Neural cell (in vitro differentiated cells): ENCODE data around the gene ADAMTS4. TPM values are rescaled to one million over a fixed set of nuclear protein-coding genes. Genes with fewer than 3 reads are reported as not detected.

Experiments used
- H2AFZ ChIP-seq: fragments of 200-600, 300-800 bp; sonication (generic), shearing (Covaris generic); 2 replicates; pipeline ENCODE4 v1.6.0; 2014; ENCODE audit warnings: low read depth, mild to moderate bottlenecking, antibody characterized with exemption, low read length, moderate library complexity
- H3F3A ChIP-seq: fragments of 200-600 bp; shearing (Covaris generic); 2 replicates; pipeline ENCODE4 v1.6.1; 2016; ENCODE audit warnings: mild to moderate bottlenecking, moderate library complexity, mixed read lengths, antibody characterized with exemption, low read length; ENCODE audit not compliant: insufficient read depth, poor library complexity, severe bottlenecking
- H3K27ac ChIP-seq: fragments of 200-600, 300-800 bp; sonication (generic), shearing (Covaris generic); 2 replicates; pipeline ENCODE4 v1.5.1; 2014; ENCODE audit warnings: mild to moderate bottlenecking, low read length, moderate library complexity
- H3K27me3 ChIP-seq: fragments of 300-800, 200-600 bp; sonication (generic), shearing (Covaris generic); 2 replicates; pipeline ENCODE4 v1.6.0; 2014; ENCODE audit warnings: mild to moderate bottlenecking, low read depth, low read length, moderate library complexity; ENCODE audit not compliant: insufficient read depth
- H3K36me3 ChIP-seq: fragments of 300-800, 200-600 bp; sonication (generic), shearing (Covaris generic); 2 replicates; pipeline ENCODE4 v1.5.1; 2014; ENCODE audit warnings: mild to moderate bottlenecking, antibody characterized with exemption, low read length, moderate library complexity; ENCODE audit not compliant: insufficient read depth
- H3K4me2 ChIP-seq: fragments of 300-800, 200-600 bp; sonication (generic), shearing (Covaris generic); 2 replicates; pipeline ENCODE4 v1.6.0; 2014; ENCODE audit warnings: mild to moderate bottlenecking, low read length
- H3K4me3 ChIP-seq: fragments of 300-800, 200-600 bp; sonication (generic), shearing (Covaris generic); 2 replicates; pipeline ENCODE4 v1.5.1; 2014; ENCODE audit warnings: mild to moderate bottlenecking, low read length, moderate library complexity
- H3K79me2 ChIP-seq: fragments of 200-600 bp; shearing (Covaris generic); replicated peaks from 2 replicates; pipeline ENCODE4 v1.6.0; 2014; ENCODE audit warnings: mild to moderate bottlenecking, low read length, moderate library complexity; ENCODE audit not compliant: insufficient read depth
- H3K9ac ChIP-seq: fragments of 300-800, 200-600 bp; sonication (generic), shearing (Covaris generic); 2 replicates; pipeline ENCODE4 v1.6.1; 2016; ENCODE audit warnings: mild to moderate bottlenecking, low read length, mixed read lengths
- H3K9me2 ChIP-seq: fragments of 200-600 bp; shearing (Covaris generic); 2 replicates; pipeline ENCODE4 v1.6.1; 2016; ENCODE audit warnings: mild to moderate bottlenecking, low read length, mixed read lengths; ENCODE audit not compliant: insufficient read depth
- H3K9me3 ChIP-seq: fragments of 200-600, 300-800 bp; sonication (generic), shearing (Covaris generic); 2 replicates; pipeline ENCODE4 v1.6.1; 2016; ENCODE audit warnings: mild to moderate bottlenecking, mixed run types, low read length, moderate library complexity, mixed read lengths
- H4K20me1 ChIP-seq: fragments of 200-600 bp; shearing (Covaris generic); 2 replicates; pipeline ENCODE4 v1.6.1; 2016; ENCODE audit warnings: mild to moderate bottlenecking, mixed run types; ENCODE audit not compliant: insufficient read depth
- CTCF ChIP-seq: fragments of 450-650 bp; IDR thresholded peaks from 2 replicates; pipeline ENCODE4 v1.5.1; 2014; ENCODE audit warnings: antibody characterized with exemption, mild to moderate bottlenecking, moderate library complexity; ENCODE audit not compliant: poor library complexity, severe bottlenecking
- EP300 ChIP-seq: fragments of 450-650 bp; conservative IDR thresholded peaks from 2 replicates; pipeline ENCODE4 v1.6.1; 2014; ENCODE audit warnings: antibody characterized with exemption, mild to moderate bottlenecking, moderate library complexity; ENCODE audit not compliant: poor library complexity, severe bottlenecking
- EZH2 ChIP-seq: fragments of 200-600, 300-800 bp; shearing (Covaris generic), sonication (generic); IDR thresholded peaks from 2 replicates; pipeline ENCODE4 v1.6.1; 2014; ENCODE audit warnings: antibody characterized with exemption, low read length, borderline replicate concordance, mild to moderate bottlenecking; ENCODE audit not compliant: insufficient read depth, poor library complexity, severe bottlenecking
- MXI1 ChIP-seq: fragments of 450-650 bp; conservative IDR thresholded peaks from 2 replicates; pipeline ENCODE4 v1.6.1; 2014; ENCODE audit warnings: antibody characterized with exemption, mild to moderate bottlenecking; ENCODE audit not compliant: poor library complexity, severe bottlenecking
- POLR2AphosphoS5 ChIP-seq: IDR thresholded peaks from 2 replicates; pipeline ENCODE4 v1.6.1; 2012
- RAD21 ChIP-seq: fragments of 450-650 bp; conservative IDR thresholded peaks from 2 replicates; pipeline ENCODE4 v1.6.1; 2014; ENCODE audit warnings: antibody characterized with exemption, mild to moderate bottlenecking, moderate library complexity
- REST ChIP-seq: IDR thresholded peaks from 2 replicates; pipeline ENCODE4 v1.6.1; 2012; ENCODE audit warnings: borderline replicate concordance
- SMC3 ChIP-seq: fragments of 450-650 bp; conservative IDR thresholded peaks from 2 replicates; pipeline ENCODE4 v1.6.1; 2014; ENCODE audit warnings: antibody characterized with exemption, mild to moderate bottlenecking, moderate library complexity; ENCODE audit not compliant: poor library complexity
- TAF1 ChIP-seq: IDR thresholded peaks from 2 replicates; pipeline ENCODE4 v1.6.1; 2012; ENCODE audit warnings: low read depth
- polyA plus RNA-seq: library from polyadenylated mRNA; depleted of rRNA; stranded (reverse); fragments of >200 nt; gene quantifications from 2 replicates; pipeline ENCODE4 v1.2.3, GENCODE V29; 2014

The ADAMTS4 gene
- polyA plus RNA-seq, 1 donor from 2014 or later = 0.04 TPM

- peak overlapping the region; percentile 79 for H3K9ac ChIP-seq
- no peaks in the 10 kb centered on the region for H3K36me3 ChIP-seq
- no peaks in the 10 kb centered on the region for H3K9me3 ChIP-seq
- peak overlapping the region; percentile 59 for H3K4me2 ChIP-seq
- no peaks in the 10 kb centered on the region for H3K9me2 ChIP-seq
- no peak overlapping the region for H2AFZ ChIP-seq
- H3K27ac ChIP-seq = no peak overlapping the region
- no peak for TF ChIP-seq TAF1
- TF ChIP-seq SMC3 = peak; percentile 93
- peak; percentile 78 for TF ChIP-seq RAD21
- no peak for TF ChIP-seq POLR2AphosphoS5
- TF ChIP-seq CTCF = peak; percentile 88
- no peaks in the 10 kb centered on the region for H3K27me3 ChIP-seq
- H3K4me3 ChIP-seq = peak overlapping the region; percentile 73
- peaks cover 2% of the 10 kb centered on the region for H3K79me2 ChIP-seq
- H4K20me1 ChIP-seq = no peaks in the 10 kb centered on the region
- H3F3A ChIP-seq = no peaks in the 10 kb centered on the region
Observed at GRCh38 chr1:161227196-161227871, 28.5 kb upstream of the ADAMTS4 start.

GRCh38 chr1:161226759-161227158, 27.9 kb upstream of the ADAMTS4 start:
- TF ChIP-seq MXI1 (no peak), EP300 (no peak), REST (no peak), SMC3 (no peak), TAF1 (no peak), EZH2 (no peak), RAD21 (no peak), CTCF (no peak), POLR2AphosphoS5 (no peak)
- Histone ChIP-seq H3F3A (no peaks in the 10 kb centered on the region), H3K9me3 (no peaks in the 10 kb centered on the region), H2AFZ (peak overlapping the region; percentile 80), H3K9ac (peak overlapping the region; percentile 79), H3K9me2 (no peaks in the 10 kb centered on the region), H3K36me3 (no peaks in the 10 kb centered on the region), H3K4me3 (peak overlapping the region; percentile 73), H3K4me2 (peak overlapping the region; percentile 59), H3K27me3 (no peaks in the 10 kb centered on the region), H4K20me1 (no peaks in the 10 kb centered on the region), H3K27ac (peak overlapping the region; percentile 51), H3K79me2 (peaks cover 2% of the 10 kb centered on the region)
